Measurements from ENCODE around the gene ZDHHC20. TPM values are rescaled to one million over a fixed set of nuclear protein-coding genes. Genes with fewer than 3 reads are reported as not detected.

ZDHHC20 gene
- polyA plus RNA-seq, 1 of the 3 experiments (the other 2 are of a cell fraction) = 8.7 TPM

- Histone ChIP-seq H2AFZ (ENCODE audit: low read depth) (no peak overlapping the region), H3K4me2 (no peak overlapping the region), H3K27ac (ENCODE audit: low read depth in 2 of 2, low read length in 1 of 2) (no peak overlapping the region), H3K27me3 (ENCODE audit: insufficient read depth) (no peaks in the 10 kb centered on the region), H3K9ac (no peak overlapping the region), H3K9me2 (no peaks in the 10 kb centered on the region), H3K36me3 (replicated peaks in 1 of 2; ENCODE audit: control insufficient read depth in 1 of 2, insufficient read depth in 2 of 2, low read length in 1 of 2) (no peaks in the 10 kb centered on the region), H3K4me3 (ENCODE audit: low read depth in 2 of 2, low read length in 1 of 2) (no peak overlapping the region), H4K20me1 (ENCODE audit: insufficient read depth) (peaks cover 3% of the 10 kb centered on the region; the same call in 1 of the 2 replicates), H3K4me1 (ENCODE audit: control insufficient read depth in 1 of 2, insufficient read depth in 2 of 2, low read depth in 1 of 2, low read length in 1 of 2) (no peaks in the 10 kb centered on the region), H3F3A (replicated peaks; ENCODE audit: insufficient read depth) (no peaks in the 10 kb centered on the region), H3K79me2 (ENCODE audit: insufficient read depth) (peaks cover 66% of the 10 kb centered on the region), H3K9me3 (no peaks in the 10 kb centered on the region)
- ChIA-PET POLR2A (no interaction called here), CTCF (interaction anchor here (1.6 kb wide), 1 partner anchor 10 kb away, joined by 4 read pairs; no protein-coding TSS in a partner anchor)
- DNase-seq = no peak
- 93% methylated on average over 6 of the region's 6 CpGs for WGBS (ENCODE audit: low lambda C conversion rate)
- TF ChIP-seq JUND (IDR thresholded peaks at IDR 0.05) (no peak), FOXM1 (IDR thresholded peaks at IDR 0.05; ENCODE audit: low read depth) (no peak), GABPA (IDR thresholded peaks at IDR 0.05; ENCODE audit: low read depth) (no peak), MXI1 (IDR thresholded peaks at IDR 0.05; ENCODE audit: low read depth, low read length) (no peak), IRF3 (IDR thresholded peaks at IDR 0.05; ENCODE audit: low read depth, low read length) (no peak), SMC3 (IDR thresholded peaks at IDR 0.05; ENCODE audit: low read depth, low read length) (no peak), FOSL2 (IDR thresholded peaks at IDR 0.05; ENCODE audit: borderline replicate concordance, low read depth) (no peak), SIN3A (IDR thresholded peaks at IDR 0.05; ENCODE audit: borderline replicate concordance, low read depth, low read length) (no peak), REST (IDR thresholded peaks at IDR 0.05; ENCODE audit: low read depth, low read length) (no peak), TCF12 (IDR thresholded peaks at IDR 0.05) (no peak), RFX5 (IDR thresholded peaks at IDR 0.05; ENCODE audit: low read length) (no peak), RAD21 (IDR thresholded peaks at IDR 0.05; ENCODE audit: low read length) (no peak), MEF2A (IDR thresholded peaks at IDR 0.05; ENCODE audit: borderline replicate concordance, low read depth) (no peak), USF1 (IDR thresholded peaks at IDR 0.05; ENCODE audit: borderline replicate concordance, low read depth) (no peak), CHD2 (IDR thresholded peaks at IDR 0.05; ENCODE audit: low read length, partially characterized antibody) (no peak), GATA2 (CRISPR knock-in tag; IDR thresholded peaks at IDR 0.05) (no peak), TAF1 (IDR thresholded peaks at IDR 0.05; ENCODE audit: borderline replicate concordance, low read depth, low read length) (no peak), ELF1 (IDR thresholded peaks at IDR 0.05) (no peak), POLR2AphosphoS5 (IDR thresholded peaks at IDR 0.05; ENCODE audit: low read depth, low read length) (no peak)
These were observed 13.3 kb downstream of the ZDHHC20 start for GRCh38 chr13:21445759-21446158.
